DOHH2 (cell line): ENCODE measurements around the gene BAZ2B.

ENCODE experiments used
- CTCF ChIP-seq: fragments of 200-600 bp; sonication (generic); IDR thresholded peaks from one replicate; pipeline ENCODE4 v1.5.1; 2014; ENCODE audit warnings: antibody characterized with exemption, mild to moderate bottlenecking, low read depth, low read length; ENCODE audit not compliant: poor library complexity, severe bottlenecking
- EZH2phosphoT487 ChIP-seq: fragments of 200-600 bp; sonication (generic); IDR thresholded peaks from 2 replicates; pipeline ENCODE4 v1.6.1; 2017; ENCODE audit warnings: borderline replicate concordance, mild to moderate bottlenecking, antibody characterized with exemption, low read length, moderate library complexity, mixed read lengths

- no peak for TF ChIP-seq CTCF
- TF ChIP-seq EZH2phosphoT487: no peak
These were observed 241.1 kb downstream of the BAZ2B start for GRCh38 chr2:159375241-159375640.
